Mesendoderm (in vitro differentiated cells): ENCODE data around the gene GCLC.

Source experiments
- DNase-seq: peaks from one replicate; pipeline ENCODE4 v3.0.0; 2013
- H2AK5ac ChIP-seq: 2 replicates; pipeline ENCODE4 v1.6.1; 2013; ENCODE audit warnings: low read length, inconsistent platforms
- H2BK120ac ChIP-seq: 2 replicates; pipeline ENCODE4 v1.6.1; 2013; ENCODE audit warnings: low read depth, mild to moderate bottlenecking, low read length, moderate library complexity, mixed read lengths
- H2BK15ac ChIP-seq: replicated peaks from 2 replicates; pipeline ENCODE4 v1.6.1; 2013; ENCODE audit warnings: low read depth, mild to moderate bottlenecking, moderate library complexity
- H2BK5ac ChIP-seq: 2 replicates; pipeline ENCODE4 v1.6.1; 2013; ENCODE audit warnings: low read length, inconsistent platforms
- H3K18ac ChIP-seq: 2 replicates; pipeline ENCODE4 v1.6.1; 2013; ENCODE audit warnings: mild to moderate bottlenecking, low read length, mixed read lengths
- H3K23ac ChIP-seq: one replicate; pipeline ENCODE4 v1.6.1; 2013; ENCODE audit warnings: low read length
- H3K27ac ChIP-seq: 2 replicates; pipeline ENCODE4 v1.5.1; 2013; ENCODE audit warnings: low read depth, mild to moderate bottlenecking, inconsistent platforms, low read length, moderate library complexity
- H3K27me3 ChIP-seq: 2 replicates; pipeline ENCODE4 v1.6.1; 2013; ENCODE audit warnings: low read length, control low read depth, mild to moderate bottlenecking, inconsistent platforms; ENCODE audit not compliant: insufficient read depth, poor library complexity
- H3K36me3 ChIP-seq: 2 replicates; pipeline ENCODE4 v1.6.1; 2013; ENCODE audit warnings: low read length, inconsistent platforms; ENCODE audit not compliant: control insufficient read depth, insufficient read depth
- H3K4ac ChIP-seq: one replicate; pipeline ENCODE4 v1.6.1; 2013; ENCODE audit warnings: low read depth, mild to moderate bottlenecking, low read length, moderate library complexity
- H3K4me1 ChIP-seq: 2 replicates; pipeline ENCODE4 v1.6.1; 2013; ENCODE audit warnings: low read depth, low read length, inconsistent platforms; ENCODE audit not compliant: control insufficient read depth
- H3K4me2 ChIP-seq: 2 replicates; pipeline ENCODE4 v1.6.1; 2013; ENCODE audit warnings: low read length
- H3K4me3 ChIP-seq: 2 replicates; pipeline ENCODE4 v1.5.1; 2013; ENCODE audit warnings: mild to moderate bottlenecking, low read length
- H3K56ac ChIP-seq: one replicate; pipeline ENCODE4 v1.6.1; 2013; ENCODE audit warnings: low read length
- H3K79me1 ChIP-seq: 2 replicates; pipeline ENCODE4 v1.6.1; 2013; ENCODE audit warnings: low read length, inconsistent platforms
- H3K79me2 ChIP-seq: 2 replicates; pipeline ENCODE4 v1.6.1; 2013; ENCODE audit warnings: mild to moderate bottlenecking, low read length; ENCODE audit not compliant: control insufficient read depth, insufficient read depth
- H3K9ac ChIP-seq: 2 replicates; pipeline ENCODE4 v1.6.1; 2013; ENCODE audit warnings: low read length, inconsistent platforms
- H4K5ac ChIP-seq: one replicate; pipeline ENCODE4 v1.6.1; 2013; ENCODE audit warnings: low read length
- H4K8ac ChIP-seq: one replicate; pipeline ENCODE4 v1.6.1; 2013; ENCODE audit warnings: low read depth, mild to moderate bottlenecking, control low read depth, low read length, moderate library complexity
- WGBS: extraction: QIAGEN DNeasy Blood & Tissue Kit; methylation state at CpG from one replicate; pipeline ENCODE4 v1.1.7; 2013; ENCODE audit warnings: low lambda C conversion rate, missing lambda C conversion rate; ENCODE audit not compliant: insufficient coverage; ENCODE audit errors: extremely low coverage; 5-methylcytosine and 5-hydroxymethylcytosine counted together

GCLC gene

DNA sequence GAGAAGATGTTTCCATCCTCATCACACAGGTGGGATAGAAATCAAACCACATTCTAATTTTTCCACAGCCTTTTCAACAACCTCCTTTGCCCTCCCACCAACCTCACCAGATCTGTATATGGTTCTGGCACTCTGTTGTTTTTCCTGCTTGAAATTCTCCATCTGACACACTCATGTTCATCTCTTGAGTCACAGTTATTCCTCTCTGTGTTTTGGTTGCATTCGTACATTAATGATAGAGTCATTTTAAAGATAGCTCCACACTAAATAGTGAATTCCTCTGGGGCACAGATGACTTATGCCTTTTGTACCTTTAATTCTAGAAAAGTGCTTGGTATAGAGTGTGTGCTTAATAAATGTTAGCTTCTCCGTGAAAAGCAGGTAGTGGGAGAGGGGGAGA lies 1.4 kb upstream of the GCLC start:
- no peak overlapping the region for H2BK120ac ChIP-seq
- H2AK5ac ChIP-seq, result no peak overlapping the region
- H3K79me2 ChIP-seq, result peaks cover 7% of the 10 kb centered on the region
- no peak overlapping the region for H3K4ac ChIP-seq
- H3K18ac ChIP-seq, result no peak overlapping the region
- no peak overlapping the region for H4K8ac ChIP-seq
- H3K56ac ChIP-seq, result no peak overlapping the region
- no peak overlapping the region for H3K4me3 ChIP-seq
- H3K23ac ChIP-seq, result no peak overlapping the region
- H4K5ac ChIP-seq, result no peak overlapping the region
- no peak overlapping the region for H3K27ac ChIP-seq
- H3K4me1 ChIP-seq, result peaks cover 12% of the 10 kb centered on the region
- no peaks in the 10 kb centered on the region for H3K27me3 ChIP-seq
- no peak overlapping the region for H3K9ac ChIP-seq
- peaks cover 1% of the 10 kb centered on the region for H3K79me1 ChIP-seq
- H2BK15ac ChIP-seq, result no peak overlapping the region
- no CpG with 5 or more reads among the region's 2 CpGs for WGBS
- DNase-seq, result no peak
- no peak overlapping the region for H2BK5ac ChIP-seq
- H3K36me3 ChIP-seq, result no peaks in the 10 kb centered on the region
- no peak overlapping the region for H3K4me2 ChIP-seq

DNA sequence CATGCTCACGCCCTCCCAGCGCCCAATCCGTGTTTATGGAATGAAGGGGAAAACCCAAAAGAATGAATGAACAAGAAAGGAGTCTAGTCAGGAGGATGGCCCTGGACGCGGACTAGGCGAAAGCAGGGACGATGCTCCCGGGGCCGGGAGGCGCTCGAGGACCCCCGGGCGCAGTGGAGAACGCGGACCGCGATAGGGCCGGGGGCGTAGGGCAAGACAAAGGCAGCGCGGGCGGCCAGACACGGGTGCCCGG lies 758 bp downstream of the GCLC start:
- H3K27me3 ChIP-seq, result no peaks in the 10 kb centered on the region
- peak overlapping the region; percentile 72 for H3K18ac ChIP-seq
- peak overlapping the region; percentile 97 for H3K56ac ChIP-seq
- H2BK120ac ChIP-seq, result no peak overlapping the region
- DNase-seq, result no peak
- H3K4me3 ChIP-seq, result peak overlapping the region; percentile 64
- peak overlapping the region; percentile 70 for H3K23ac ChIP-seq
- no peaks in the 10 kb centered on the region for H3K36me3 ChIP-seq
- H3K79me2 ChIP-seq, result peaks cover 24% of the 10 kb centered on the region
- H4K5ac ChIP-seq, result no peak overlapping the region
- no peak overlapping the region for H4K8ac ChIP-seq
- H2AK5ac ChIP-seq, result no peak overlapping the region
- H3K4me2 ChIP-seq, result peak overlapping the region; percentile 22
- WGBS, result no CpG with 5 or more reads among the region's 24 CpGs
- H2BK5ac ChIP-seq, result peak overlapping the region; percentile 75
- H3K79me1 ChIP-seq, result peaks cover 6% of the 10 kb centered on the region
- H3K9ac ChIP-seq, result peak overlapping the region; percentile 89
- H3K27ac ChIP-seq, result peak overlapping the region; percentile 92
- no peak overlapping the region for H2BK15ac ChIP-seq
- peaks cover 14% of the 10 kb centered on the region for H3K4me1 ChIP-seq
- peak overlapping the region; percentile 64 for H3K4ac ChIP-seq

DNA sequence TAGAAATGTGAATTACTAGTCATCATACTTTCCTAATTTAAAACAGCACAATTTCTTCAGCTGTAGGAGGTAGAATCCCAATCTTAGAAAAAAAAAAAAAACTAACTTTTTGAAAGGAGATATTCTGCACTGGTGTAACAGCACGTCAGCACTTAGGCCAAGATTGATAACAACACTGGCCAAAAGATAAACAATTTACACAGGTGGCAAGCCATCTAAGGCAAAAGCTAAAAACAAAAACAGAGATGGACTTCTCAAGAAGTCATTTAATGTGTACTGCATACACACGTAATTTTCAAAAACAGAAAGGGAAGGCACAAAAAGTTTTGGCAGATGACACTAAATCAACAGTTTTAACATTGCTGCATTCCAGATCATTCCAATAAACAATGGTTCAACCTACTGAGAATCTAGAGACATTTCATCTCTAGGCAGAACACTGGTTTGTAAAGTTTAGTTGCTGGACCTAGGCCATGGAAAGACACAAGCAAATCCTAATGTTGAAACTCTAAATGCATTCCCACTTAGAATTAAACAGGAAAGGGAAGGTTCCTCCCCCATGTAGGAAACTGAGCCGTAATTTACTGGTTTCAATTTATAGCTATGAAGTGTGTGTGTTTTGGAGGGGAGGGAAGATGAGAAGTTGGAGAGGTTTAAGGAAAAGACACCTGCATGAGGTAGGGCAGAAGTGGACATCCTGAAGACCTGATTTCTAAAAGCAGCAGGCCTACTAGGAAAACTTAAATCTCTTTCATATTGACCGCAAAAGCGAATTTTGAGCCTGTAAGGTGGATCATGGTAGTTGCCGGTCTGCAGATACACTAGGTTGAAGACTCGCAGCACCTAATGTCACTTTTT lies 1.3 kb downstream of the GCLC start:
- H2BK15ac ChIP-seq, result no peak overlapping the region
- H4K5ac ChIP-seq, result no peak overlapping the region
- peak overlapping the region; percentile 64 for H3K4me3 ChIP-seq
- peak overlapping the region; percentile 22 for H3K4me2 ChIP-seq
- no CpG with 5 or more reads among the region's 7 CpGs for WGBS
- peaks cover 14% of the 10 kb centered on the region for H3K4me1 ChIP-seq
- no peaks in the 10 kb centered on the region for H3K36me3 ChIP-seq
- no peak overlapping the region for H3K23ac ChIP-seq
- peak; percentile 26 for DNase-seq
- H3K27ac ChIP-seq, result peak overlapping the region; percentile 92
- H2AK5ac ChIP-seq, result no peak overlapping the region
- no peaks in the 10 kb centered on the region for H3K27me3 ChIP-seq
- H2BK120ac ChIP-seq, result no peak overlapping the region
- H3K56ac ChIP-seq, result peak overlapping the region; percentile 97
- H3K79me2 ChIP-seq, result peaks cover 29% of the 10 kb centered on the region
- peak overlapping the region; percentile 6 for H3K18ac ChIP-seq
- H2BK5ac ChIP-seq, result no peak overlapping the region
- peaks cover 10% of the 10 kb centered on the region for H3K79me1 ChIP-seq
- H3K9ac ChIP-seq, result peak overlapping the region; percentile 89
- H4K8ac ChIP-seq, result no peak overlapping the region
- peak overlapping the region; percentile 64 for H3K4ac ChIP-seq

DNA sequence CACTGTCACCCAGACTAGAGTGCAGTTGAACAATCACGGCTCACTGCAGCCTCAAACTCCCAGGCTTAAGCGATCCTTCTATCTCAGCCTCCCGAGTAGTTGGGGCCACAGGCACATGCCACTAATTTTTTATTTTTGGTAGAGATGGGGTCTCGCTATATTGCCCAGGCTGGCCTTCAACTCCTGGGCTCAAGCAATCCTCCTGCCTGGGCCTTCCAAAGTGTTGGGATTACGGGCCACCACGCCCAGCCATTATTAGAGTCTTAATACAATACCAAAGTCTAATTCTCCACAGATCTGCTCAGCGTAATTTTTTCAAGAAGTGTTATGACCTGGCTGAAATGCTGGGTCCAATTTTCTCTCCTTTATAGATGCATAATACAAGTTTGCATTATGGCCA lies 3.0 kb downstream of the GCLC start:
- Histone ChIP-seq H2BK120ac (peak overlapping the region; percentile 85), H4K8ac (peak overlapping the region; percentile 77), H3K4me2 (peak overlapping the region; percentile 16), H3K79me1 (peaks cover 10% of the 10 kb centered on the region), H3K36me3 (no peaks in the 10 kb centered on the region), H2BK5ac (peak overlapping the region; percentile 87), H3K27me3 (no peaks in the 10 kb centered on the region), H3K79me2 (peaks cover 36% of the 10 kb centered on the region), H3K56ac (peak overlapping the region; percentile 76), H3K27ac (peak overlapping the region; percentile 90), H2BK15ac (peak overlapping the region; percentile 66), H3K4ac (peak overlapping the region; percentile 48), H3K4me3 (no peak overlapping the region), H2AK5ac (peak overlapping the region; percentile 46), H3K4me1 (peaks cover 9% of the 10 kb centered on the region), H3K23ac (no peak overlapping the region), H4K5ac (peak overlapping the region; percentile 90), H3K9ac (peak overlapping the region; percentile 37), H3K18ac (peak overlapping the region; percentile 91)
- no peak for DNase-seq
- no CpG with 5 or more reads among the region's 7 CpGs for WGBS

DNA sequence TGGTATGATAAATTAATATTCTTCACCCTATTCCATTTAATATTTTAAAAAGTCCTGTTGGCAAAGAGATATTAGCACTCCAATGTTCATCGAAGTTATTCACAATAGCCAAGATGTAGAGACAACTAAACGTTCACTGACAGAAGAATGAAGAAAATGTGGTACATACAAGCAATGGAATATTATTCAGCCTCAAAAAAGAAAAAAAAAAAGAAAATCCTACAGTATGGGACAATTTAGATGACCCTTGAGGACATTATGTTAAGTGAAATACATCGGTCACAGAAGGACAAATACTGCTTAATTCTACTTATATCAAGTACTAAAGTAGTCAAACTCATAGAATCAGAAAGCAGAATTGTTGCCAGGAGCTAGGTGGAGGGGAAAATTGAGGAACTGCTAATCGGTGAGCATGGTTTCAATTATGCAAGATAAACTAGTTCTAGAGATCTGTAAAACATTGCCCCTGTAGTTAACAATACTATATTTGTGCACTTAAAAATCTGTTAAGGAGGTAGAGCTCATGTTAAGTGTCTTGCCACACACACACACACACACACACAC lies 4.7 kb downstream of the GCLC start:
- no peak overlapping the region for H3K4me3 ChIP-seq
- peaks cover 9% of the 10 kb centered on the region for H3K4me1 ChIP-seq
- no peak overlapping the region for H2AK5ac ChIP-seq
- H4K8ac ChIP-seq, result no peak overlapping the region
- no peak overlapping the region for H2BK120ac ChIP-seq
- DNase-seq, result no peak
- H3K4me2 ChIP-seq, result no peak overlapping the region
- H3K27ac ChIP-seq, result no peak overlapping the region
- H3K36me3 ChIP-seq, result no peaks in the 10 kb centered on the region
- H3K23ac ChIP-seq, result no peak overlapping the region
- no peak overlapping the region for H3K18ac ChIP-seq
- peaks cover 10% of the 10 kb centered on the region for H3K79me1 ChIP-seq
- WGBS, result no CpG with 5 or more reads among the region's 4 CpGs
- H3K27me3 ChIP-seq, result no peaks in the 10 kb centered on the region
- no peak overlapping the region for H3K56ac ChIP-seq
- peaks cover 40% of the 10 kb centered on the region for H3K79me2 ChIP-seq
- H3K9ac ChIP-seq, result no peak overlapping the region
- no peak overlapping the region for H2BK5ac ChIP-seq
- no peak overlapping the region for H2BK15ac ChIP-seq
- no peak overlapping the region for H3K4ac ChIP-seq
- H4K5ac ChIP-seq, result no peak overlapping the region
